Heart left ventricle (tissue), 13 donors: Measurements from ENCODE around the gene TEX101.

Experiments
- POLR2A ChIP-seq, 2 donors: fragments of 450-650 bp; IDR thresholded peaks; one replicate each; pipeline ENCODE4 v1.6.1; 2017; ENCODE audit warnings: antibody characterized with exemption in 2 of 2, mild to moderate bottlenecking in 2 of 2, moderate library complexity in 2 of 2
- TF ChIP-seq, protein P1 (sequence below), 12 donors: fragments of 200-600 bp; sonication (generic) in 4 of 12; IDR thresholded peaks; one replicate each; pipeline versions ENCODE4 v1.5.0 to v1.8.0; 2018 to 2022; ENCODE audit warnings: antibody characterized with exemption in 12 of 12, mild to moderate bottlenecking in 5 of 12
- donor health status: ischemic (EF 13 %, LVEDD 7.1; RV severe dilation, severe dysfunction).
- donor health status: DM: no; HTN: yes; CAD: no.
- donor health status: DM: no; HTN: no; CAD: no.
- donor health status: ischemic (EF 25% LVEDD 6.9; RV normal size, moderate dysfunction).
- donor health status: ischemic (EF 25% LVEDD 5.7; RV mildly dilated, moderate dysfunction).
- donor health status: ischemic (EF 35%, LVEDD 5.7; RV mildly dilated, moderate dysfunction).
- donor health status: nonischemic (EF 11% LVEDD 7.7; RV severe dilation, severe dysfunction).
- donor health status: DM: yes; HTN: yes; CAD: no.
- donor health status: PGD.
- donor health status: ischemic (EF 29% LVEDD 5.4; RV normal size, mild dysfunction).
- donor health status: nonischemic (EF 23%, LVEDD 6.1; RV moderate dilation, normal function).

DNA sequence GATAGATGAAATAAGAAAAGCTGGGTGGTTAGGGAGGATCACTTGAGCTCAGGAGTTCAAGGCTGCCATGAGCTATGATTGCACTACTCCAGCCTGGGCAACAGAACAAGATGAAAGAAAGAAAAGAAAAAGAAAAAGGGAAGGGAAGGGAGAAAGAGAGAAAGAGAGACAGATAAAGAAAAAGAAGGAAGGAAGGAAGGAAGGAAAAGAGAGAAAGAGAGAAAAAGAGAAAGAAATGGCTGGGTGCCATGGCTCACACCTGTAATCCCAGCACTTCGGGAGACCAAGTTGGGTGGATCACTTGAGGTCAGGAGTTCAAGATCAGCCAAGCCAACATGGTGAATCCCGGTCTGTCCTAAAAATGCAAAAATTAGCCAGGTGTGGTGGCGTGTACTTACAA is 21.1 kb downstream of the TEX101 start:
- TF ChIP-seq, protein P1, sequence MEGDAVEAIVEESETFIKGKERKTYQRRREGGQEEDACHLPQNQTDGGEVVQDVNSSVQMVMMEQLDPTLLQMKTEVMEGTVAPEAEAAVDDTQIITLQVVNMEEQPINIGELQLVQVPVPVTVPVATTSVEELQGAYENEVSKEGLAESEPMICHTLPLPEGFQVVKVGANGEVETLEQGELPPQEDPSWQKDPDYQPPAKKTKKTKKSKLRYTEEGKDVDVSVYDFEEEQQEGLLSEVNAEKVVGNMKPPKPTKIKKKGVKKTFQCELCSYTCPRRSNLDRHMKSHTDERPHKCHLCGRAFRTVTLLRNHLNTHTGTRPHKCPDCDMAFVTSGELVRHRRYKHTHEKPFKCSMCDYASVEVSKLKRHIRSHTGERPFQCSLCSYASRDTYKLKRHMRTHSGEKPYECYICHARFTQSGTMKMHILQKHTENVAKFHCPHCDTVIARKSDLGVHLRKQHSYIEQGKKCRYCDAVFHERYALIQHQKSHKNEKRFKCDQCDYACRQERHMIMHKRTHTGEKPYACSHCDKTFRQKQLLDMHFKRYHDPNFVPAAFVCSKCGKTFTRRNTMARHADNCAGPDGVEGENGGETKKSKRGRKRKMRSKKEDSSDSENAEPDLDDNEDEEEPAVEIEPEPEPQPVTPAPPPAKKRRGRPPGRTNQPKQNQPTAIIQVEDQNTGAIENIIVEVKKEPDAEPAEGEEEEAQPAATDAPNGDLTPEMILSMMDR (IDR thresholded peaks at IDR 0.05) = no peak
- TF ChIP-seq POLR2A (IDR thresholded peaks at IDR 0.05) = no peak
